Pulmonary artery endothelial cell (primary cell): ENCODE results near the gene DPH1. TPM values are rescaled to one million over a fixed set of nuclear protein-coding genes. Genes with fewer than 3 reads are reported as not detected.
"Not testable (repeated sequence)": the region's sequence is repeated elsewhere in the genome, so short reads cannot be mapped to it uniquely, and the experiment has no call there.

Experiments
- DNase-seq: peaks from one replicate; pipeline ENCODE4 v3.0.0-alpha.2; 2011; ENCODE audit warnings: low read depth, low spot score
- total RNA-seq: library from RNA; depleted of rRNA; stranded (reverse); fragments of >200 nt; gene quantifications from 2 replicates; pipeline ENCODE4 v1.2.3, GENCODE V29; 2014

DPH1 gene
- total RNA-seq, 1 donor from 2014 or later, result 13.2 TPM

GRCh38 chr17:2008332-2009126 lies 21.4 kb upstream of the DPH1 start:
- no peak for DNase-seq

GRCh38 chr17:2009737-2010136 lies 20.2 kb upstream of the DPH1 start:
- no peak for DNase-seq

GRCh38 chr17:2011411-2012371 lies 18.3 kb upstream of the DPH1 start:
- DNase-seq, result no peak

GRCh38 chr17:2012499-2012898 lies 17.5 kb upstream of the DPH1 start:
- no peak for DNase-seq

GRCh38 chr17:2013220-2013993 lies 16.5 kb upstream of the DPH1 start:
- DNase-seq, result not testable (repeated sequence)

- DNase-seq, result no peak
These were observed 16.0 kb upstream of the DPH1 start for GRCh38 chr17:2013994-2014317.

GRCh38 chr17:2015314-2015713 lies 14.6 kb upstream of the DPH1 start:
- no peak for DNase-seq

- no peak for DNase-seq
These were observed 13.5 kb upstream of the DPH1 start for GRCh38 chr17:2016494-2016893.

GRCh38 chr17:2017274-2017941 lies 12.5 kb upstream of the DPH1 start:
- DNase-seq, result no peak

- DNase-seq, result no peak
These were observed 11.0 kb upstream of the DPH1 start for GRCh38 chr17:2018716-2019510.

- DNase-seq, result no peak
These were observed 10.2 kb upstream of the DPH1 start for GRCh38 chr17:2019723-2020122.

GRCh38 chr17:2020721-2021120 lies 9.2 kb upstream of the DPH1 start:
- no peak for DNase-seq

- no peak for DNase-seq
These were observed 7.2 kb upstream of the DPH1 start for GRCh38 chr17:2022647-2023240.

- DNase-seq, result no peak
These were observed 6.7 kb upstream of the DPH1 start for GRCh38 chr17:2023256-2023655.

GRCh38 chr17:2023692-2024571 lies 6.0 kb upstream of the DPH1 start:
- DNase-seq, result no peak

- DNase-seq, result no peak
These were observed 5.3 kb upstream of the DPH1 start for GRCh38 chr17:2024572-2025219.

- no peak for DNase-seq
These were observed 4.7 kb upstream of the DPH1 start, which contains the start of gene RTN4RL1 for GRCh38 chr17:2025220-2025621. RTN4RL1 (minus strand) TSS chr17:2025334; CDS start chr17:2024865, 469 bp downstream.

GRCh38 chr17:2025622-2026309 lies 4.2 kb upstream of the DPH1 start:
- no peak for DNase-seq
